DMS53 (cell line): ENCODE measurements around the gene CNN1.
A peak's percentile ranks its signal among the peaks of the same experiment; 100 is the strongest.

Experiments
- DNase-seq: peaks from one replicate; lab custom pipeline; 2025; lab: John Stamatoyannopoulos, UW

The CNN1 gene

GRCh38 chr19:11538232-11539036 is at the start of gene CNN1:
CNN1 (plus strand) TSS chr19:11538851; CDS start chr19:11538928, 77 bp downstream.
- DNase-seq, result no peak

DNA sequence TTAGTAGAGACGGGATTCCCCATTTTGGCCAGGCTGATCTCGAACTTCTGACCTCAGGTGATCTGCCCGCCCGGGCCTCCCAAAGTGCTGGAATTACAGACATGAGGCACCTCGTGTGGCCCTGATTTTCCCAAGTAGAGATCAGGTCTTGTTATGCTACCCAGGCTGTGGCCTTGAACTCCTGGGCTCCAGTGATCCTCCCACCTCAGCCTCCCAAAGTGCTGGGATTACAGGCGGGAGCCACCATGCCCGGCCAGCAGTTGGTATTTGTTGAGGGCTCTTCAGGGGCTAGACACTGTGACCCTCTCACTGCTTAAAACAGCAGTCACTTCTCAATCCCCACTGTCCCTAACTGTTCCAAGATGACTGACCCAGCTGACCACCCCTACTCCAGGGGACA is 49.3 kb upstream of the CNN1 start:
- no peak for DNase-seq

GRCh38 chr19:11494634-11495285 is 43.9 kb upstream of the CNN1 start:
- no peak for DNase-seq

DNA sequence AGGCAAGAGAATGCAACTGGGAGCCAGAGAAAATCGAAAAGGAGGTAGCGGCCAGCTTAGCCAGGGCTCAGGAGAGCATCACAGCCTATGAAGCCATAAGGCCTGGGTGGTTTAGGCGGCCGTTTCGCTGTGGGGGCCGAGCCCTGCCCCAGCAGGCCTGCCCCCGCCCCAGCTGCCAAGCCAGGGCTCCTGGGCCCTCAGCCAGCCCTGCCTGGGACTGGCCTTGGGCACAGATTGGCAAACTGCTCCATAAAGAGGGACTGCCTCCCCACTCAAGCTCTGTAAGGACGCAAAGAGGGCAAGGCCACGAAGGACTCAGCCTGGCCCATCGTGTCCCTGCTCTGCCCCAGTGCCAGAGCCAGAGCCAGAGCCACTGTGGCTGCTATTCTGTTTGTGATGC is 43.2 kb upstream of the CNN1 start:
- no peak for DNase-seq

- DNase-seq, result no peak
Observed at GRCh38 chr19:11495885-11496284, 42.8 kb upstream of the CNN1 start.

- peak; percentile 80 for DNase-seq
Observed at GRCh38 chr19:11496391-11497163, 42.1 kb upstream of the CNN1 start.

DNA sequence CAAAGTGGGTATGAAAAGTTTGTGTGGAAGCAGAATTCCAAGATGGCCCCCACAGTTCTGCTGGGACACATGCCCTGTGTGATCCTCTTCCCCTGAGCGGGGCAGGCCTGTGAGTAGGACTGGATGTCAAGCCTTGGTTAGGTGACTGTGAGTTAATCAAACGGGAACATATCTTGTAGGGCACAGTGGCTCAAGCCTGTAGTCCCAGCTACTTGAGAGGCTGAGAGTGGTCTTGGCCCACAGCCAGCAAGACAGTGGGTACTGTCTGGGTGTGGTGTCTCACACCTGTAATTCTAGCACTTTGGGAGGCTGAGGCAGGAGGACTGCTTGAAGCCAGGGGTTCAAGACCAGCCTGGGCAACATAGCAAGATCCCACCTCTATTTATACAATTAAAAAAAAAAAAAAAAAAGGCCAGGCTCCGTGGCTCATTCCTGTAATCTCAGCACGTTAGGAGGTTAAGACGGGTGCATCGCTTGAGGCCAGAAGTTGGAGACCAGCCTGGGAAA is 39.4 kb upstream of the CNN1 start:
- no peak for DNase-seq

DNA sequence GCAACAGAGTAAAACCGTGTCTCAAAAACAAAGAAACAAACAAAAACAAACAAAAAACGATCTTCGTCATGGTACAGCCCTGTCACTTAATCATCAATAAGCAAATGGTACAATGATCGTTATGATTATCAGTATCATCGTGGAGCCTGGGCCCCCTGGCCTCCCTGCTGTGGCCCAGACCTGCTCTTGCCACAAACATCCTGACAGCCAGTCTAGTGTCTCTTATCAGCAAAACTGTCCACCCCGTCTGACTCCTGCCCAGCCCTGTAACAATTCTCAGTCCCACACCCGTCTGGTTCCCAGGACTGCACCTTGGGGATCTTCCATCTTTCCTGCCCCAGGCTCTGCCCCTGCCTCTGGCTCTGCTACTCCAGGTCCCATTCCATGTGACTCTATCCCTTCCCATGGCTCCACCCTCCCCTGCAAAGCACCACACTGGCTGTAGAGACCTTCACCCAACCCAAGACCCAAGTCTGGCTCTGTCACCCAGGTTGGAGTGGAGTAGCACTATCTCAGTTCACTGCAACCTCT is 38.7 kb upstream of the CNN1 start:
- DNase-seq, result no peak

GRCh38 chr19:11504502-11505031 is 34.1 kb upstream of the CNN1 start:
- peak; percentile 42 for DNase-seq

- peak; percentile 96 for DNase-seq
Observed at GRCh38 chr19:11505032-11505503, 33.6 kb upstream of the CNN1 start.

DNA sequence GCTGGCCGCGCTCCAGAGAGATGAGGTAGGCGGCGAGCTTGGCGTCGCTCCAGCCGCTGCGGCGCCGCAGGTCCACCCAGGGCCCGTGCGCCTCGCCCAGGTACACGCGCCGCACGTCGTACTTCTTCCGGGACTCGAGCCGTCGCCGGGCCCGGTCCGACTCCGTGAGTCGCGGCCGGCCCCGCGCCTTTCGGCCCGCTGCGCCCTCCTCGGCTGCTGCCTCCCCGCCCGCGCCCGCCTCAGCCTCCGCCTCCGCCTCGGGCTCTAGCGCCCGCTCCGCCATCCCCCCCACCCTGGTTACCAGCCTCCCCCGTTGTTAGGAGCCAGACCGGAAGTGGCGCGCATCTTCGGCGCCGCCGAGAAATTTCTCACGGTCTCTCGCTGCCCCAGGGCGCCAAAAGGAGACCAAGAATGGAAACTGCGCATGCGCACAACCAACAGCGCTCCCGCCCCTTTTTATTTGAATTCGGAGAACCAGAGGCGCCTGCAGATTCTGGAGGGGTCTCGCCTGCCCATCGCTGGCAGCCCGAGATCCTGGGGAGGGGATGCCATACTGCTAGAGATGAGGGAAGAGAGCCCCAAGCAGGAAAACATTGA is 33.0 kb upstream of the CNN1 start, which contains the start of gene ZNF653:
Gene ZNF653 (minus strand): TSS at position 336 of the 597 bp plus-strand sequence. CDS start 53 bp downstream, at position 283.
- peak; percentile 96 for DNase-seq

- DNase-seq, result peak; percentile 82
Observed at GRCh38 chr19:11506101-11506555, 32.5 kb upstream of the CNN1 start.

DNA sequence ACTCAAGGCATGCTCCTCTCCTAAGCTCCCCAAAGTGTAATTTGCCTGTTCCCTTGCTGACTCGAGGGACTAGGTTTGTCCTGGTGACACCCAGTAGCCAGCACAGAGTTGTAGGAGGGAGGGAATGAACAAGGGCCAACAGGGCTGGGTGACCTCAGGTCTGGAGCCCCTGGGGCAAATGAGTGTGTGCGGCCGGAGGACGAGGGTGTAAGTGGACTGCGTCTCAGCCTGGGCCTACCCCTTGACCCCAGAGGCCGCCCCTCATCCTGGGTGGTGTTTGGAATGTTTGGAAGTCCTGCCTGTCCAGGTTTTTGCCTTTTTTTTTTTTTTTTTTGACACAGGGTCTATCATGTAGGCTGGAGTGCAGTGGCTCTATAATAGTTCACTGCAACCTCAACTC is 31.7 kb upstream of the CNN1 start:
- no peak for DNase-seq

- no peak for DNase-seq
Observed at GRCh38 chr19:11507370-11508078, 31.1 kb upstream of the CNN1 start.

GRCh38 chr19:11510444-11510843 is 28.2 kb upstream of the CNN1 start:
- DNase-seq, result no peak

GRCh38 chr19:11513946-11514345 is 24.7 kb upstream of the CNN1 start:
- no peak for DNase-seq

DNA sequence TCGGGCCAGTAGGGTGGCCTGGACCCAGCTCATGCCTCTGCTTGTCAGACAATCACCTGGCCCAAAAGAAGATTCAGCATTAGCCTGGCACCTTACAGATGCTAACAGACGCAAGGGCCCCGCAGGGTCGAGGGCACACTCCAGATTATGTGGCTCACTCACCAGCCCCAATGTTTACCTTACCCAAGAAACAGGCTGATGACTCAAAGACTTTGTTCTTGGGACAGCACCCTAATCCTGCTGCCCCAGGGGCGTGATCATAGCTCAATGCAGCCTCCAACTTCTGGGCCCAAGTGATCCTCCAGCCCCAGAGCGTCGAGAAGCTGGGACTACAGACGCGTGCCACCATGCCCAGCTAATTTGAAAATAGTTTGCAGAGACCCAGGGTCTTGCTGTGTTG is 19.5 kb upstream of the CNN1 start:
- no peak for DNase-seq

- DNase-seq, result peak; percentile 99
Observed at GRCh38 chr19:11528551-11529341, 9.9 kb upstream of the CNN1 start, which contains the start of gene ECSIT. ECSIT (minus strand) TSS chr19:11529134; CDS start chr19:11519170, 9,964 bp downstream.

GRCh38 chr19:11530432-11530831 is 8.2 kb upstream of the CNN1 start:
- DNase-seq, result peak; percentile 98

DNA sequence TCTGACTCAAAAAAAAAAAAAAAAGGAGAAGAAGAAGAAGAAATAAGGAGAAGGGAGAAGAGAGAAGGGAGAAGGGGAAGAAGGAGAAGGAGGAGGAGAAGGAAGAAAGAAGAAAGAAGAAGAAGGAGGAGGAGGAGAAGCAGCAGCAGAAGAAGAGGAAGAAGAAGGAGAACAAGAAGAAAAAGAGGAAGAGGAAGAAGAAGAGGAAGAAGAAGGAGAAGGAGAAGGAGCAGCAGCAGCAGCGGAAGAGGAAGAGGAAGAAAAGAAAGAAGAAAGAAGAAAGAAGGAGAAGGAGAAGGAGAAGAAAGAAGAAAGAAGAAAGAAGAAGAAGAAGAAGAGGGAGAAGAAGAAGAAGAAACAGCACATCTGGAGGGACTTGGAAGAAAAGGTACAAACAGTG is 4.1 kb upstream of the CNN1 start:
- no peak for DNase-seq
